ENCODE results near the gene PSEN2.

Gene PSEN2

DNA sequence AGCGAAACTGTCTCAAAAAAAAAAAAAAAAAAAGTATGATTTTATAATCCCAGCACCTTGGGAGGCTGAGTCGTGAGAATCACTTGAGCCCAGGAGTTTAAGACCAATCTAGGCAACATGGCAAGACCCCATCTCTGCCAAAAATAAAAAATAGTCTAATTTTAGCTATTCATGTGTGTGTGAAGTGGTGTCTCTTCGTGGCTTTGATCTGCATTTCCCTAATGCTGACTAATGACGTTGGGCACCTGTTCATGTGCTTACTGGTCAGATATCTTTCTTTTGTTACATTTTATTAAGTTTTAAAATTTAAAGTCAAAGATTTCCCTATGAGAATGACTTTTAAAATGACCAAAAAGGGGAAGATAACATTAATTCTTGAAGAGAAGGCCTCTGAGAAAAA lies 31.0 kb downstream of the PSEN2 start:
- TF ChIP-seq, protein P1, sequence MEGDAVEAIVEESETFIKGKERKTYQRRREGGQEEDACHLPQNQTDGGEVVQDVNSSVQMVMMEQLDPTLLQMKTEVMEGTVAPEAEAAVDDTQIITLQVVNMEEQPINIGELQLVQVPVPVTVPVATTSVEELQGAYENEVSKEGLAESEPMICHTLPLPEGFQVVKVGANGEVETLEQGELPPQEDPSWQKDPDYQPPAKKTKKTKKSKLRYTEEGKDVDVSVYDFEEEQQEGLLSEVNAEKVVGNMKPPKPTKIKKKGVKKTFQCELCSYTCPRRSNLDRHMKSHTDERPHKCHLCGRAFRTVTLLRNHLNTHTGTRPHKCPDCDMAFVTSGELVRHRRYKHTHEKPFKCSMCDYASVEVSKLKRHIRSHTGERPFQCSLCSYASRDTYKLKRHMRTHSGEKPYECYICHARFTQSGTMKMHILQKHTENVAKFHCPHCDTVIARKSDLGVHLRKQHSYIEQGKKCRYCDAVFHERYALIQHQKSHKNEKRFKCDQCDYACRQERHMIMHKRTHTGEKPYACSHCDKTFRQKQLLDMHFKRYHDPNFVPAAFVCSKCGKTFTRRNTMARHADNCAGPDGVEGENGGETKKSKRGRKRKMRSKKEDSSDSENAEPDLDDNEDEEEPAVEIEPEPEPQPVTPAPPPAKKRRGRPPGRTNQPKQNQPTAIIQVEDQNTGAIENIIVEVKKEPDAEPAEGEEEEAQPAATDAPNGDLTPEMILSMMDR (IDR thresholded peaks at IDR 0.05; ENCODE audit: control insufficient read depth, extremely low read depth, insufficient read depth) = no peak
- H3K4me3 ChIP-seq (ENCODE audit: low read depth, low read length) = no peak overlapping the region
- no peak for DNase-seq (ENCODE audit: low read depth)

DNA sequence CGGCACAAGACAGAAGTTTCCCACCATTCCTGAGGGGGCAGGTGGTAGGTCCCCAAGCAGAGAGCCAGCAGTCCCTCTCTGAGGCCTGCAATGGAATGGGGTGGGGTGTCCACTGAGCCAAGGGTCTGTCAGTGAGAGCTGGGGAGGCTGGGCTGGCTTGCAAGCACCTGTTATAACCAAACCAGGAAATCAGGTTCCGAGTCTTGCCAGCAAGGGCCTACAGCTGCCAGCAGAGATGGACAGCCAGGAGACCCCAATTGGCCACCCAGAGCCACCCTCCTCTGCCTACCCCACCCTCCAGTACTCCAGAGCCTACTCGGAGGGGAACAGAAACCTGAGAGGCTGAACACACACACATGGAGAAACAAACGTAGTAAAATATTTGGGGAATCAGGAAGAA lies 32.2 kb downstream of the PSEN2 start:
- TF ChIP-seq, protein P1 (IDR thresholded peaks at IDR 0.05; ENCODE audit: control insufficient read depth, extremely low read depth, insufficient read depth) = no peak
- no peak for DNase-seq (ENCODE audit: low read depth)

DNA sequence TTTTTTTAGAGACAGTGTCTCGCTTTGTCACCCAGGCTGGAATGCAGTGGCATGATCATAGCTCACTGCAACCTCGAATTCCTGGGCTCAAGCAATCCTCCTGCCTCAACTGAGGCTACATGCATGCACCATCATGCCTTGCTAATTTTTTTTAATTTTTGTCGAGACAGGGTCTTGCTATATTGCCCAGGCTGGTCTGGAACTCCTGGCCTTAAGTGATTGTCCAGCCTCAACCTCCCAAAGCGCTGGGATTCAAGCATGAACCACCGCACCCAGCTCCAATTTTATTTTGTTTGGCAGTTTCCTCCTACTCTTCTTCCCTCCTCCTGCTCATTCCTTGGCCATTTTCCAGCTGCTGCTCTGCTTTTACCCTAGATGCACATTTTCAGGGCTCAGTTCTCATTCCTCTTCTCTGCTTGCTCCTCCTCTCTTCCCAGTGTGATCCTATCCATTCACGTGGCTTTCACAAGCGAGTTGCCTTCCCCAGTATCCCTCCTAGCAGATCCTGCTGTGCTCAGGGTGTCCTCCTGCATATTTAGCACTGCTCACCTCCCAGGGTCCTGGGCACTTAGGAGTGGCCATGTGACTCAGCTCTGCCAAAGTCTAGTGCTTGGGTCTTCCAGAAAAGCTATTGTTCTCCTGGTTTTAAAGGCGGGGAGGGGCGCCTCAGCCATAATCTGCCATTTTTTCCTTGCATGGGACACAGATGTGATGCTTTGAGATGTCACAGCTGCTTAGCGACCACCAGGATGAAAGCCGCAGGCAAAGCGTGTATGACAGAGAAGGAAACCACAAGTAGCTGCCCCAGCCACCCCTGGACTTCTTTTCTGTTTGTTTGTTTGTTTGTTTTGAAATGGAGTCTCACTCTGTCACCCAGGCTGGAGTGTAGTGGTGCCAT lies 33.7 kb downstream of the PSEN2 start:
- DNase-seq (ENCODE audit: low read depth) = no peak
- no peak overlapping the region for H3K4me3 ChIP-seq (ENCODE audit: low read depth, low read length)
- TF ChIP-seq, protein P1 (IDR thresholded peaks at IDR 0.05; ENCODE audit: control insufficient read depth, extremely low read depth, insufficient read depth) = no peak

More for the DNA sequence above, 32.2 kb downstream of the PSEN2 start:
- no peak overlapping the region for H3K4me3 ChIP-seq (ENCODE audit: low read depth, low read length)

DNA sequence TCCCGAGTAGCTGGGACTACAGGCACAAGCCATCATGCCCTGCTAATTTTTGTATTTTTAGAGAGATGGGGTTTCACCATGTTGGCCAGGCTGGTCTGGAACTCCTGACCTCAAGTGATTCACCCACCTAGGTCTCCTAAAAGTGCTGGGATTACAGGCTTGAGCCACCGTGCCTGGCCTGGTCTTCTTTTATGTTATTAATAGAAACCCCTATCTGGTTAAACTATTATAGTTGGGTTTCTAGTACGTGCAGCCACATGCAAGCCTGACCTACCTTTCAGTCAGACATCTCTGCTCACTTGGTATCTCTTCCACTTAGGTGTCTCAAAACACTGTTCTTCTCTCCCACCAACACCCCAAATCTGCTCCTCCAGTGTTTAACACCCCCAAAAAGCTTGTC lies 34.4 kb downstream of the PSEN2 start:
- H3K4me3 ChIP-seq (ENCODE audit: low read depth, low read length) = no peak overlapping the region
- TF ChIP-seq, protein P1 (IDR thresholded peaks at IDR 0.05; ENCODE audit: control insufficient read depth, extremely low read depth, insufficient read depth) = no peak
- DNase-seq (ENCODE audit: low read depth) = no peak

DNA sequence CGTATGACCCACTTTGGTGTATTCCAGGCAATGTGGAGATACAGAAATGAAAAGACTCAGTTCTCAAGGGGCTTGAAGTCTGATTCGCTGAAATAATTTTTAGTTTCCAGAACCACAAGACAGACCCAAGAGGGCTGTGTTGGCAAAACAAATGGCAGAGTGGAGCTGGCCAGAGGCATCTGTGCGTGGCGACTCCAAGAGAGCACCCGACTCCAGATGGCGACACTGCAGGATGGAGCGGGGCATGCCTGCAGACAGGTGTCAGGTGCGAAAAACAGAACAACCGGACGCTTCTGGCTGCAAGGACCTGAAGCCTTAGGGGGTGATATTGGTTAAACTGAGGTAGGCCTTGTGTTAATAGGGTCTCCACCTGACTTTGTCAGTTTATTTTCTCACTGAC lies 38.0 kb downstream of the PSEN2 start:
- DNase-seq (ENCODE audit: low read depth) = no peak
- TF ChIP-seq, protein P1 (IDR thresholded peaks at IDR 0.05; ENCODE audit: control insufficient read depth, extremely low read depth, insufficient read depth) = no peak

DNA sequence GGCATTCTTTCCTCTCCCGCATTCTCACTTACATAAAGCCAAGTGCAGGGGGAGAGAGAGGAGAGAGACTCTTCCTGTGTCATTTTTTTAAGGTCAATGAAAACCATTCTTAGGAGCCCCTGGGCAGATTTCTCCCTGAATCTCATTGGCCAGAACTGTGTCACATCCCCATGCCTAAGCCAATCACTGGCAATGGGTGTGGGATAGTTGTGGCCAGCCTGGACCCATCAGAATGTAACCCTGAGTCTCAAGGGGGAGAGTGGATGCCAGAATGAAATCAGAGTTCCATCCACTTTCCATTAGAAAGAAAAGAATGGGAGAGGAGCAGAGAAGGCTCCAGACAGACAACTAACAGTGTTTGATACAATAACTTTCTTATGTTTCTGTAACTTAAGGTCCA lies 38.5 kb downstream of the PSEN2 start:
- TF ChIP-seq, protein P1 (IDR thresholded peaks at IDR 0.05; ENCODE audit: control insufficient read depth, extremely low read depth, insufficient read depth) = no peak
- DNase-seq (ENCODE audit: low read depth) = no peak
- no peak overlapping the region for H3K4me3 ChIP-seq (ENCODE audit: low read depth, low read length)

More for the DNA sequence above, 38.0 kb downstream of the PSEN2 start:
- H3K4me3 ChIP-seq (ENCODE audit: low read depth, low read length) = no peak overlapping the region
